HG03196 (cell line): ENCODE results near the gene SFTPD.

ENCODE experiments used
- ATAC-seq: cut with Tn5 transposase; IDR thresholded peaks from one replicate; pipeline ENCODE4 v1.9.1; 2021; ENCODE audit not compliant: unreplicated experiment

The SFTPD gene

GRCh38 chr10:79946271-79947082 is 2.4 kb downstream of the SFTPD start:
- ATAC-seq = no peak

- no peak for ATAC-seq
Measured at GRCh38 chr10:79944428-79945395, 4.2 kb downstream of the SFTPD start.

- no peak for ATAC-seq
Measured at GRCh38 chr10:79943871-79944270, 5.0 kb downstream of the SFTPD start.

GRCh38 chr10:79942261-79943185 is 6.4 kb downstream of the SFTPD start:
- no peak for ATAC-seq

- ATAC-seq = no peak
Measured at GRCh38 chr10:79941585-79942210, 7.2 kb downstream of the SFTPD start.

GRCh38 chr10:79941146-79941545 is 7.8 kb downstream of the SFTPD start:
- no peak for ATAC-seq

GRCh38 chr10:79940431-79940830 is 8.5 kb downstream of the SFTPD start:
- ATAC-seq = no peak

GRCh38 chr10:79939969-79940368 is 8.9 kb downstream of the SFTPD start:
- no peak for ATAC-seq

GRCh38 chr10:79938728-79939406 is 10.0 kb downstream of the SFTPD start:
- ATAC-seq = peak; percentile 58

GRCh38 chr10:79937701-79938151 is 11.2 kb downstream of the SFTPD start:
- no peak for ATAC-seq

- no peak for ATAC-seq
Measured at GRCh38 chr10:79936625-79937615, 12.0 kb downstream of the SFTPD start.

GRCh38 chr10:79933961-79934360 is 14.9 kb downstream of the SFTPD start:
- no peak for ATAC-seq

GRCh38 chr10:79932841-79933379 is 16.0 kb downstream of the SFTPD start:
- ATAC-seq = no peak

GRCh38 chr10:79932307-79932706 is 16.6 kb downstream of the SFTPD start:
- ATAC-seq = no peak

- no peak for ATAC-seq
Measured at GRCh38 chr10:79930751-79931150, 18.2 kb downstream of the SFTPD start.

GRCh38 chr10:79930267-79930666 is 18.6 kb downstream of the SFTPD start:
- no peak for ATAC-seq

- no peak for ATAC-seq
Measured at GRCh38 chr10:79929409-79929904, 19.4 kb downstream of the SFTPD start.

GRCh38 chr10:79928028-79928583 is 20.8 kb downstream of the SFTPD start:
- ATAC-seq = no peak
